ENCODE measurements around the gene GNAI2.
"Not testable (repeated sequence)": the region's sequence is repeated elsewhere in the genome, so short reads cannot be mapped to it uniquely, and the experiment has no call there.

Gene GNAI2

DNA sequence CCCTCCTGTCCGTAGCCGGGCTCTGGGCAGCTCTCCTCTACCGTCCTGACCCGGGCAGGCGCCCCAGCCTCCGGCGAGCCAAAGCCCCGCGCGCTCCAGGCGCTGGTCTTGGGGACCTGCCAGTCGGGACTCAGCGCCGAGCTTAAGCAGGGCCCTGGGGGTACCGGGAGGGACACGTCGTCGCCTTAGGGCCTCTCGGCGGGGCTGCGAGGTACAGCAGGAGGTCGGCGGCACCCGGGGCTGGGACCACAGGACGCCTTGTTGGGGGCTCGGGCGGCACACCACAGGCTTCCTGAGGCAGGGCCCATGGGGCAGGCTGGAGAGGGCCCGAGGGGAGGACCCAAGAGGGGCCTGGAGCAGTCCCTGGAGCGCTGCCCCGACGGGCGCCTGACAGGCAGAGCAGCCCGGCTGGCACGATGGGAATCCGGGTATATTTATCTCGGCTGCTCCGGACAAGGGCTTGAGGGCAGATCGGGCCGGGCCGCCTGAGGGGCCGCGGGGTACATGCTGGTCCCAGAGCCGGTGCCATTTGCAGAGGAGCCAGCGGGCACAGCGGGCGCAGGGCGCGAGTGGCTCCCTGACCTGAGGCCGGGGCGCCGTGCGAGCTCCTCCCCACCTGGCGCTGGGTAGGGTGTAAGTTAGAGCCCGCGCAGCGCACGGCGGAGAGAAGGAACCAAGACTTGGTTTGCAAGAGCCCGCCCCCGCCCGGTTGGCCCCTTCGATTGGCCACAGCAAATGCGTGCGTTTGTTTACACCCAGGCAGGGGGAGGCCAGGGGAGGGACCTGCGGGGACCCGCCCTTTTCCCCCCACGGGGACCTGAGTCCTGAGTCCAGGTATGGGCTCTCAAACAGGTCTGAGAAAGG lies 30.4 kb upstream of the GNAI2 start:
- DNase-seq: no peak

DNA sequence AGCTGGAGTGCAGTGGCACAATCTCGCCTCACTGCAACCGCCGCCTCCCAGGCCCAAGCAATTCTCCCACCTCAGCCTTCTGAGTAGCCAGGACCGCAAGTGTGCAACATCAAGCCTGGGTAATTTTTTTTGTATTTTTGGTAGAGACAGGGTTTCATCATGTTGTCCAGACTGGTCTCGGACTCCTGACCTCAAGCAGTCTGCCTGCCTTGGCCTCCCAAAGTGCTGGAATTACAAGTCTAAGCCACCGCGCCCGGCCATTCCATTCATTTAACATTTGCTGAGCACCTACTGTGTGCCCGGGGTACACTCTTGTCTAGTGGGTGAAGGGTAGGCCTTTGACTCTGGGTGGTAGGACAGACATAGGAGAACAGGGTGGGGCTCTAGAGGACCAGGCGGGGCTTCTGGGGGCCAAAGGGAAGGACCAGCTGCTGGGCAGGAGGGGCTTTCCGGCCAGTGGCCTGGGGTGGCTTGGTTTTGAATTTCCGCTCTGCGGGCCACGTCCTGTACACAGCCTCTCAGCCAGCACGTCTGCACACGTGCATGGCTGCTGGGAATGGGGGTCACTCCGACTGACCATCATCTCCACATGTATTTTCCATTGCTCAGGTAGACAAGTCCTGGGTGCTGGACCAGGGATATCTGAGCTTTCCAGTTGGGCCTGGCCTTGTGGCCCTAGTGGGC lies 28.5 kb upstream of the GNAI2 start:
- no peak for DNase-seq

DNA sequence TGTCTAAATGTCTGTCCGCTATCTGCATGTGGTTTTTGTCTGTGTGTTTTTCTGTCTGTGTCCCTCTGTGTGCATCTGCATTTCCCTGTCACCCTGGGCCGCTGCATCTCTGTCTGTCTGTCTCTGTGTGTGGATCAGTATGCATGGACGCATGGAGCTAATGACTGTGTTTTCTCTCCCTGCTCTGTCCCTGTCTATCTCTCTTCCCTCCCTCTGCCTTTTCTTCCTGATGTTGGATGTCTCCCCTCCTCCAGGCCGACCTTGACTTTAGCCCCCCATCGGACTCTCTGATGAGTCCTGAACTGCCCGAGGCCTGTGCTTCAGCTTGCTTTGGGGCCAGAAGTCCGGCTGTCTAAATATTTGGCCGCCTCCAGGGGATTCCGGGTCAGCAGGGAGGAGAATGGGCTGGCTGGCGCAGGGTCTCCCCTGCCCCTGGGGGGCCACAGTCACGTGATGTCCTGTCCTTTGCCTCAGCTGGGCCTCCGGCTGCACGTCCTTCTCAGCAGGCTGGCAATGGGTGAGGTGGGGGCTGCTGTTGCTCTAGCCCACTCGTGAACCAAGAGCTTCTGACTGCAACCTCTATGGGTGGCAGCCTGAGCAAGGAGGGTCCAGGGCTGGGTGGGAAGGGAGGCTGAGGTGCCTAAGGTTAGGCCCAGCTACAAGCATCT lies 27.2 kb upstream of the GNAI2 start:
- no peak for DNase-seq

DNA sequence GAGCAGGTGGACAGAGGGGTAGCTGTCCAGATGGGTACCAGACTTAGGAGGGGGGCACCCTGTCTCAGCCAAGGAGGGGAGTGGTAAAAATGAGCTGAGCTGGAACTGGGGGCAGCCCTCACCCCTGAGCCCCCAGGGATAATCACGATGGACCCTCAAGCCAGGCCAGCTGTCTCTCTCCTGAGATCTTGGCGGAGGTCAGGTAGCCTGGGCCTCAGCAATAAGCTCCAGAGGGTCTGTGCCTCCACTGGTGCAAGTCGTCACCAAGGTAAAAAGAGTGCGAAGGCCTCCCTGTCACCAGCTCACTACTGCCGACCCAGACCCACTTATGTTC lies 25.9 kb upstream of the GNAI2 start:
- no peak for DNase-seq

DNA sequence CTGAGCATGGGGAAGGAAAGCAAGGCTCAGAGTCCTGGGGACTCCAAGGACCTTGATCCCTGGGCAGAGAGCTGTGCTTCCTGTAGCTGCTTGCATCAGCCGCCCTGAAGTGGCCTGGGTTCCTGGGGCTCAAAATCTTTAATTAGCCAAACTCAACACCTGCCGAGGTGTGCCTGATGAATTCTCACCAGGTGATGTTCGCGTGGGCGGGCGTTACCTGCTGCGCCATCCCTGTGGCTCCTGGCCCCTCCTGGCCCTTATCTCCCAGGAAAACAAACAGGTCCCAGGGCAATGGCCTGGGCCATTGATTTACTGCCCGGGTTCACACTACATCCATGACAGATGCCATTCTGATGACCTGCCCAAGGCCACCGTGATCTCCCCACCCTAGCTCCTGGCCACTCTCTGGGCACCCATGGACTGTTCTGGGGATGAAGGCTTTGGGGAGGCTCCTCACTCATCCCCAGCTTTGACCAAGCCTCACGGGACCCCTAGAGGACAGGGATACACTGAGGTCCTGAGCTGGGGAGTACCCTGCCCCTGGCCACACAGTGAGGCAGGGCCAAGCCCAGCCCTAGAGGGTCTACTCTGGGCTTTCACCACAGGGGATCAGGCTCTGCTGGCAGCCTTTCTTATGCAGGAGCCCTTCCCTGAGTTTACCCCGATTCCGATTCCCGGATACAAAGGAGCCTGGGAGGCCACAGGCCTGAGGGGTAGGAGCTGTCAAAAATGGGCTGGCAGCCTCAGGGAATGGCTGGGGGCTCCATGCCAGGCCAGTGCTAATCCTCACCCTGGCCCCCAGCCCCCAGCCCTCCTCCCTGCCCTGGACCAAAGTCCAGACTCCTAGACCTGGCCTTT lies 25.3 kb upstream of the GNAI2 start:
- no peak for DNase-seq

DNA sequence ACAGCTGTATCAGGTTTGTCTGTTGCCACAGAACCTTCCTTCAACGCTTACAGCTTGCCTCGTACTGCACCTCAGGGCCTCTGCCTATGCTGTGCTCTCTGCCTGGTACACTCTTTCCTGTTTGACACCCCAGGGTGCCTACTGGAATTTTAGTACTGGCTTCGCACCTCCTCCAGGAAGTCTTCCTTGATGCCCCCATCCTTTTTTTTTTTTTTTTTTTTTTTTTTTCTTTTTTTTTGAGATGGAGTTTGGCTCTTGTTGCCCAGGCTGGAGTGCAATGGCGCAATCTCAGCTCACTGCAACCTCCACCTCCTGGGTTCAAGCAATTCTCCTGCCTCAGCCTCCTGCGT lies 24.7 kb upstream of the GNAI2 start:
- DNase-seq: not testable (repeated sequence)

DNA sequence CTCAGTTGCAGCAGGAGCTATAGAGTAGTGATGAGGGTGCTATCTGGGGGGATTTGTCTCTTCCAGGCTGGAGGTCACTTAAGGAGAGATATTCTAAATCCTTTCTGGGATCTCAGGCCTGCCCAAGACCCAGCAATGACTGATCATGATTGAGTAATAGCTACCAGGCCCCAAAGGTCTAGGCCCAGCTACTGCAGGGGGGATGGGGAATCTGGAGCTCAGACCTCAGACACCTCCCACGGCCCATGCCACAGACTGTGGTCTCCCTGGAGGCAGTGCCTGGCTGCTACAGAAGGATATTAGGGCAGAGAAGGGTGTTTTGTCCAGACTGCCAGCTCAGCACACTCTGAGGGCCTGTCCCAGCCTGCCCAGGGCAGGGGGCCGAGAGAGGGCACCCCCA lies 24.1 kb upstream of the GNAI2 start:
- no peak for DNase-seq

DNA sequence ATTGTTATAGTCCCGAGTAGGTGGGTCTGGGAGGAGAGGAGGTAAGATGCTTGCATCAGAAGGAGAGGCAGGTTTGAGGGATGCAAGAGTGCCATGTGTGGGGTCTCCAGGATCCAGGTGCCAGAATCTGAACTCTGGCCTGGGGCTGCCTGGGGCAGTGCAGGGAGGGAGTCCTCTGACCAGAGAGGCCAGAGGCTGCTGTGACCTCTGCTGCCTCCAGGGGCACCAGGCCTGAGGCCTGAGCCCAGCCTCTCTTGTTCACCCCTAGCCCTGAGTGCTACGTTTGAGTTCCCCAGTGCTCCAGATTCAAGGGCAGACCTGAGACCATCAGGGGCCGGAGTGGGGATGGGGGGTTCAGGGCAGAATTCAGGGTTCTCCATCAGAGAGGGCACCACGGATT lies 23.5 kb upstream of the GNAI2 start:
- no peak for DNase-seq

DNA sequence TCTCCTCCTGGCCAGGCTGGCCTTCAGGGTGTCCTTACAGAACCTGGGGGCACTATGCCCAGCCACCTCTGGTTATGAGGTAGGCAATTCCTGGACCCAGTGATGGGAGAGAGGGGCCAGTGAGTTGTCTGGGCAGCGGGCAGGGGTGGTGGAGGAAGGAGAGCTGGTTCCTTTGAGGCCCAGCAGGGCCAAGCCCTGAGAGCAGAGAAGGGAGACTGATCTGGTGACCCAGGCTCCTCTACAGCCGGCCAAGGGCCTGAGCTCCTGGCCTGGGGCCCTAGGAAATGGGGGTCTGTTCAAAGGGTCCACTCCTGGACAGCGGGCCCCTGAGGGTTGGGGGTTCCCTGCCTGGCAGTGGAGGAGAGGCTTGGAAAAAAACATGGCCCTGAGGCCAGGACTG lies 23.0 kb upstream of the GNAI2 start:
- no peak for DNase-seq

DNA sequence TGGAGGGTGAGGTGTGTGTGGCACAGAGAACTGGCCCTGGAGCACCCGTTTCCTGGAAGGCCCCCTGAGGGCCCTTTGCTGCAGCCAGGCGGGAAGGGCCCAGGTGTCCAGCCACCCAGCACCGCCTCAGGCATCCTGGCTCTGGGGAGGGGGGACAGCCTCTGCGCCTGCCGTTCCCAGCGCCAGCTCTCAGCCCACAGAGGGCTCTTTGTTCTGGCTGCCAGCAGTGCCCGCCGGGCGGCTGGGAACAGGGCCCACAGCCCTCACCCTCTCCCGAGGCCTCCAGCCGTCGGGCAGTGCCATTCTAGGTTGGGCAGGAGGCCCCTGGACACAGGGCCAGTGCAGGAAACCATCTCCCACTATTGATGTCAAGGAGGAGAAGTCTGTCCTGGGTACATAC lies 22.6 kb upstream of the GNAI2 start:
- no peak for DNase-seq

DNA sequence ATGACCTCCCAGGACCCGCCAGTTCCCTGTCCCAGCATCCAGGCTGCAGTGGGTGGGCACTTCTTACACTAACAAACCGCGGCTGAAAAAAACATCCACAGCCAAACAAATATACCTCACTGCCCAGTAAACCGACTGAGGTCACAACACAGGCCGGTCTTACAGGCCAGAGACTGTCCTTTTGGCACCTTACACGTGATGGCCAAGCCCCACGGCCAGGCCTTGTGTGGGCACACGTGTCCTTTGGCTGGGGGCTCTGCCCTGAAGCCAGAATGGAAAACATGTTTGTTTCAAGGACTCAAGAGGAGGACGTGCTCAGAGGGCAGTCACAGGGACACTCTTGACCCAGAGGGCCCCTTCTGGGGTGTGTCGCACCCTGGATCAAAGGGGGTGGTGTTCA lies 21.2 kb upstream of the GNAI2 start:
- no peak for DNase-seq

DNA sequence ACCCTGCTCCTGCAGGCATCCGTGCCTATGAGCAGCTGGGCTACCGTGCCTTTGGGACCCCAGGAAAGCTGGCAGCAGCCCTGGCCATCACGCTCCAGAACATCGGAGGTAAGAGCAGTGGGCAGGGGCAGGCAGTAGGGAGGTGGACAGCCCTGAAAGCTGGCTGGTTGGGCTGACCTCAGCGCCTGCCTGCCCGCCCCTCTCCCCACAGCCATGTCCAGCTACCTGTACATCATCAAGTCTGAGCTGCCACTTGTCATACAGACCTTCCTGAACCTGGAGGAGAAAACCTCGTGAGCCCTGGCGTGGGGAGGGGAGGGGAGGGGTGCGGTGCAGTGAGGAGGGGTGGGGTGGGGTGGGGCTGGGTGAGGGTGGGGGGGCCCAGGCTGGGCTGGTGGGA lies 20.5 kb upstream of the GNAI2 start:
- DNase-seq: no peak

DNA sequence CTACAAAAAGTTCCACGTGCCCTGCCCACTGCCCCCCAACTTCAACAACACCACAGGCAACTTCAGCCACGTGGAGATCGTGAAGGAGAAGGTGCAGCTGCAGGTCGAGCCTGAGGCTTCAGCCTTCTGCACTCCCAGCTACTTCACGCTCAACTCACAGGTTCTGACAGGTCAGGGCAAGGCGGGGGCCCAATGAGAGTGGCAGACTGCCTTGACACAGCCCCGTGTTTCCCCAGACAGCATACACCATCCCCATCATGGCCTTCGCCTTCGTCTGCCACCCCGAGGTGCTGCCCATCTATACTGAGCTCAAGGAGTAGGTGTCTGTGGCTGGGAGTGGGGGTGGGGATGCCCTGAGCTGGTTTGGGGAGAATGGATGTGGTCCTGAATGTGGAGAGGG lies 18.3 kb upstream of the GNAI2 start:
- no peak for DNase-seq

DNA sequence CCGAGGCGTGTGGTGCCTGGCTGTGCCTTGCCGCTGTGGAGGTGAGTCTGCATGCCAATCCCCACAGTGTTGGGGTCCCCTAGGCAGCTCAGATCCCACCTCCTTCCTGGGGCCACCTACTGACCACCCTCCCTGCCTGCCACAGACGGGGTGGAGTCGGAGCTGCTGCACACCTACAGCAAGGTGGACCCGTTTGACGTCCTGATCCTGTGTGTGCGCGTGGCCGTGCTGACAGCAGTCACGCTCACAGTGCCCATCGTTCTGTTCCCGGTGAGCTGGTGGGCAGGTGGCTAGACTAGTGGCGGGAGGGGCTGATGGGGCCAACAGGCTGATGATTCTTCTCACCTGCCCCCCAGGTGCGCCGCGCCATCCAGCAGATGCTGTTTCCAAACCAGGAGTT lies 17.6 kb upstream of the GNAI2 start:
- no peak for DNase-seq

DNA sequence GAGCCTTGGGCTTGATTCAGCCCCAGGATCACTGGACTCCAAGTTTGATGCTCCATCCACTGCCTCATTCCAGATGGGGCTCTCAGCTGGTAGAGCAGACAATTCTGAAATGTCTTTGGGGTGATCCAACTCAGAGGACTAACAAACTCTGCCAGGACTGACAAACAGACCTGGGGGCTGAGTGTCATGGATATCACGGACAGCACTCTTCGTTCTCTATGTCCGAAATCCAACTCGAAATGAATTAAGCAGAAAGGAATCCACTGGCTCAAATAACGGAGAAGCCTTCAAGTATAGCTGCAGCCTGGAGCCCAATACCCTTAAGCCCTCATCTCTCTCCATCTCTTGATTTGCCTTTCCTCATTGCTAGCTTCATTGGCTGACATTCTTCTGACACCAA lies 16.7 kb upstream of the GNAI2 start:
- DNase-seq: no peak

DNA sequence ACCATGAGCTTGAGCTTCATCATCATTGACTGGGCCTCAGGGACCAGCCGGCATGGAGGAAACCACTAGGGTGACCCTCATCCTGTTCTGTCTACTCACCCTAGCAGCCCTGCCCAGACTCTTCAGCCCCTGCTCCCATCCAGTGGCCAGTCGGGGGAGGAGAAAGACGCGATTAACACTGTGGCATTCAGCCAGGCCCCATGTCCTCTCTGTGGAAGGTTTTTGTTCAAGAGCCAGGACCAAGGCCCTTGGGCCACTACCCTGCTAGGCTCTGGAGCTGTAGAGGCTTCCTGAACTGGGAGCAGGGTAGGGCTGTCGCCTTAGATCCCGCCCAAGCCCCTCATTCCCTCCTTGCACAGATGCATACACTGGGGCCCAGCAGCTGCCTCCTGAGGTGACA lies 15.9 kb upstream of the GNAI2 start:
- DNase-seq: no peak

DNA sequence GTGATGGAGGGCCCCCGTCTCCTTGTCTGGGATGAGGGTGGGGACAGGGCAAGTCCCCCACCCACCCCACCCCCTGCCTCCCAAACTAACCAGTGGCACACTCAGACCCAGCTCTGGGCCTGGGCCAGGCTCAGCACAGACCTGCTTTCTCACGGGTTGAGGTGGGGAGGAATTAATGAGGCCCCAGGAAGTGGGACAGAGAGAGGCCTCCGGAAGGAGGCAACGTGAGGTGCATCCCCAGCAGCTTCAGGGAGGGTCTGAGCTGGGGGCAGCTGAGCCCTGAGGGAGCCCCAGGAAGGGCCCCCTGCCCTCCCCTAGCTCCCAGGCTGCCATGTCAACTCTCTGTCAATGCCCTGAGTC lies 15.0 kb upstream of the GNAI2 start:
- no peak for DNase-seq

DNA sequence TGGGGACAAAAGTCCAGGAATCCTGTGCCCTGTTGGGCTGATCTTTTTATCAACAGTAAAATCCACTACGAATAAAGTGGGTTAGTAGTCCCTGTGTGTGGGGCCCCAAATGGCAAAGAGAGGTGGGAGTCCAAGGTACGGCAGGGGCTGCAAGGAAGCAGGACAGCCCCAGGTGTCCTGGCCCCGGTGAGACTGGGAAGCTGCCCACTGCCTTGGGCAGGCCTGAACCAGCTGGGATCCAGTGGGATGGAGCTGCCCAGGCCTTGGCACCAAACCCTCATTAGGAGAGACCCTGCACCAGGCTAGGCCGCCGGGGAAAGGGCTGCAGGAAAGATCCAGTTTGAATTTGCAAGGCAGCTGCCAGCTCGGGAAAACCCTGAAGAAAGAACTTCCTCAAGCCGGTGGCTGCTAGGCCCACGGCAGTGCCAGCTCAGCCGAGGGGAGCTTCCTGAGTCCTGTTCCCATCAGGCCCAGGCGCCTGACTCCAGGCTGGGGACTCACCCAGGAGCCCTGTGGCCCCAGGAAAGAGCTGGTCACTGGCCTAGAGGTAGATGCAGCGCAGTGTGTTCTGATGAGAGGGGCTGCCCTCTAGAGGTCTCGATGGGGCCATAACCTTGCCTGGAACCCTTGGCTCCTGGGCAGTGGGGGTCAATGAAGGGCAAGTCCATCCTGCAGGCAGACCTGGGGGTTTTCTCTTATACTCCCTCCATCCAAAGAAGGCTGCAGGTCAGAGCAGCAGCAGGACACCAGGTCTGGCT lies 14.4 kb upstream of the GNAI2 start:
- DNase-seq: no peak

DNA sequence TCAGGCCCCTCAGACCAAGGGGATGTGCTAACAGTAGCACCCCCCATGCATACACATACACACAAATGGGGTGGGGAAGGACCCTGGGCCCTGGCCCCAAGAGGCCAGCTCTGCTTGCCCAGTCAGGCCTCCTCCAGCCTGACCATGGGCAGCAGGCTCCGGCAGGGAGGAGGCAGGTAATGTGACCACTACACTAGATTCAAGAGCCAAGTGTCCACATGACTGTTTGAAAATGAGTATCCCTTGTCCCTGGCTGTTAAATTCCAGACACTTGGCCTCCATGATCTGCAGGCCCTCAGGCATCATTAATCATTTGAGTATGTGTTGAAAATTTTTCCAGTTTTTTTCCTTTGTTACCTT lies 13.9 kb upstream of the GNAI2 start:
- DNase-seq: no peak

DNA sequence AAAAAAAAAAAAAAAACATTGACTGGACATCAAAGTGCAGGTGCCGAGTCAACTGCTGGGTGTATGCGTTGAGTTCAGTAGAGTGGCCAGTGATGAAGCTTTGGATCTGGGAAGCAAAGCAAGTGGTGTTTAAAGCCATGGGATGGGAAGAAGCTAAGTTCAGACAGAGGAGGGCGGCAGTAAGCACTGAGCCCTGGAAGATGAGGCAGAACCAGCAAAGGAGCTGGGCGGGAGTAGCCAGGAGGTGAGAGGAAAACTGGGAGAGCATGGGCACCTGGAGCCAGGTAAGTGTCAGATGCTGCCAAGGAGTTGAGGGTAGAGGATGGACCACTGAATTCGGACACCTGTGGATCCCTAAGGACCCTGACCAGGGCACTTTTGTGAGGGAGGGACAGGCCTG lies 11.4 kb upstream of the GNAI2 start:
- DNase-seq: no peak

DNA sequence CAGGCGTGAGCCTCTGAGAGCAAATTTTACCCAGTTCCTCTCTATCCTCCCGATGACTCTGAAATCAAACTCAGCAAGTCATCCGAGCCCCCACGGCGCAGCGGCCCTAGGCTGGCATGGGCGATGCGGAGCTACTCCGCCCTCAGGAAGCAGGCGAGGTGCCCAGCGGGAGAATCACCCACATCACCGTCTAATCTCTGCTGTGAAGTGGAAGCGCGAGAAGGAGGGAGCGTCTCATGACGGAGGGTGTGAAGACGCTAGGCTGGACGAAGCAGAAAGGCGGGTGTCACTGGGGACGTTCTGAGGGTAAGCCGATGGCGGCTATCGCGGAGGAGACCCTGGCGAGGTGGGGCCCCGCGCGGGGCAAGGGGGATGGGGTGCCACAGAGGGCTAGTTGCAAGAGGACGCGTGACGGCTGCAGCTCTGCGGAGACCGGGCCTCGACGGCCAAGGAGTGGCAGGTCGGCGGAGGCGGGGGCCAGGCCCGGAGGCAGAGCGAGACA lies 9.1 kb upstream of the GNAI2 start:
- no peak for DNase-seq

DNA sequence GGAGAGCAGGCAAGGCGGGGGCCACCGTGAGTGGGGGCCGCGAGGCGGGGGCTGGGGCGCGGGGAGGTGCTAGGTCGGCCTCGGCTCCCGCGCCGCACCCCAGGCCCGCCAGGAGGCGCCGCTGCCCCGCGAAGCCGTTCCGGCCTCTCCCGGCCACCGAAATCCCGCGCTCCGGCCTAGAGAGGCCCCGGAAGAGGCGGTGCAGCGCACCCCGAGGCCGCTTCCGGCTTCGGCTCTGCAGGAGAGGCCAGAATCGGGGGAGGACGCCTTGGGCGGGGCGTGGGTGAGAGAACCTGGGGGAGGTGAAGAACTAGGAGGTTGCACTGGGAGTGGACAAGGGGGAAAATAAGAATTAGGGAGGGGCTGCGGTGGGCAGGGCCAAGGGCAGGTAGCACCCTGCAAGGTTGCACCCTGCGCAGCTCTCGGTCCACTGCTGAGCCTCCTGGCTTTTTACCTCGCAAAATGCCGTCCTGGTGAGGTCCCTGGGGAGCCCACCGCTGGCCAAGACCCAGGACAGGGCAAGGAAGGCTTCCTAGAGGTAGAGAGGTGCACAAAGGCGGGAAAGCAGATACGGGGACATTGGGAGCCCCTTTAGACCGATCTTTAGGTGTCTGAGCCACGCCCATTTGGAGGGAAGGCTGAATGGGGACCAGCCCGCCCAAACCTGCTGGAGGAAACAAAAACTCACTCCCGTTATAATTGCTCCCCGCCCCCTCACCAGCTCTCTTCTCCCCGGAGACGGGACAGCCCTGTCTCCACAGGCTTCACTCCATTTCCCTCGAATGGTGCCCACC lies 8.4 kb upstream of the GNAI2 start:
- peak; percentile 50 for DNase-seq

Data from SIG-M5 (cell line).